Kidney epithelial cell (primary cell): Measurements from ENCODE around the gene ARHGAP22. TPM values are rescaled to one million over a fixed set of nuclear protein-coding genes. Genes with fewer than 3 reads are reported as not detected.

Experiments
- DNase-seq: peaks from one replicate; pipeline ENCODE4 v3.0.0-alpha.2; 2010; ENCODE audit warnings: low read depth
- H3K27me3 ChIP-seq: 2 replicates; pipeline ENCODE4 v1.6.0; 2011; ENCODE audit warnings: low read length; ENCODE audit not compliant: control insufficient read depth, insufficient read depth
- H3K36me3 ChIP-seq: 2 replicates; pipeline ENCODE4 v1.5.1; 2011; ENCODE audit warnings: low read length; ENCODE audit not compliant: control insufficient read depth, insufficient read depth
- H3K4me3 ChIP-seq: 2 replicates; pipeline ENCODE4 v1.5.1; 2011; ENCODE audit warnings: low read depth, mild to moderate bottlenecking, control low read depth, low read length
- total RNA-seq: library from RNA; depleted of rRNA; stranded (reverse); fragments of >200 nt; gene quantifications from 2 replicates; pipeline ENCODE4 v1.2.3, GENCODE V29; 2015
- TF ChIP-seq, protein P1 (sequence below): IDR thresholded peaks from 2 replicates; pipeline ENCODE4 v1.5.1; 2011; ENCODE audit warnings: mild to moderate bottlenecking, moderate library complexity, low read length, control low read depth, inconsistent platforms; ENCODE audit not compliant: insufficient read depth, poor library complexity, severe bottlenecking

The ARHGAP22 gene
- total RNA-seq, 1 donor from 2014 or later, result 7.0 TPM

DNA sequence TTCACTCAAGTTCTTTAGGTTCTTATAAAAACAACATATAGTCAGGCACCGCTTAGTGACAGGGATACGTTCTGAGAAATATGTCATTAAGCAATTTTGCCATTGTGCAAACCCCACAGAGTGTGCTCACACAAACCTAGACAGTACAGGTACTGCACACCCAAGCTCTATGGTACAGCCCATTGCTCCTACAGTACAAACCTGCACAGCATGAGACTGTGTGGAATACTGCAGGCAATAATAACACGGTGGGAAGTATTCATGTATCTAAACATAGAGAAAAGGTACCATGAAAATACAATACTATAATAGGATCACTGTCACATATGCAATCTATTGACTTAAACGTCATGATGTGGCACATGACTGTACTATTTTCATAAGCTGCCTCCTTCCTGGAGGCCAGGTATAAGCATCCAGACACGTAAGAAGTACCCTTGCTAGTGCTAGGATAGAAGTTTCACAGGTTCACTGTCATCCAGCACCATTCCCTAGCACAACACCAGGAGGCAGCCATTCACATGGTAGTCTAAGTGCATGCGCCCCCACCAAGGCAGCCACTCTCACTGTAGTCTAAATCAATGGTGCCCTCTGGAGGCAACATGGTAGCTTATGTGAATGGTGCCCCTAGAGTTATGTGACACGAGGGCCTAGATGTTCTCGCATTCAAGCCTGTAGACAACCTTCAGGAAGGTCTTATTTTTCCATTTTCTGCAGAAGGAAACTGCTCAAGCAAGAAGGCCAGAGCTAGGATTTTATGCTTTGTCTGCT is 98.5 kb downstream of the ARHGAP22 start:
- TF ChIP-seq, protein P1, sequence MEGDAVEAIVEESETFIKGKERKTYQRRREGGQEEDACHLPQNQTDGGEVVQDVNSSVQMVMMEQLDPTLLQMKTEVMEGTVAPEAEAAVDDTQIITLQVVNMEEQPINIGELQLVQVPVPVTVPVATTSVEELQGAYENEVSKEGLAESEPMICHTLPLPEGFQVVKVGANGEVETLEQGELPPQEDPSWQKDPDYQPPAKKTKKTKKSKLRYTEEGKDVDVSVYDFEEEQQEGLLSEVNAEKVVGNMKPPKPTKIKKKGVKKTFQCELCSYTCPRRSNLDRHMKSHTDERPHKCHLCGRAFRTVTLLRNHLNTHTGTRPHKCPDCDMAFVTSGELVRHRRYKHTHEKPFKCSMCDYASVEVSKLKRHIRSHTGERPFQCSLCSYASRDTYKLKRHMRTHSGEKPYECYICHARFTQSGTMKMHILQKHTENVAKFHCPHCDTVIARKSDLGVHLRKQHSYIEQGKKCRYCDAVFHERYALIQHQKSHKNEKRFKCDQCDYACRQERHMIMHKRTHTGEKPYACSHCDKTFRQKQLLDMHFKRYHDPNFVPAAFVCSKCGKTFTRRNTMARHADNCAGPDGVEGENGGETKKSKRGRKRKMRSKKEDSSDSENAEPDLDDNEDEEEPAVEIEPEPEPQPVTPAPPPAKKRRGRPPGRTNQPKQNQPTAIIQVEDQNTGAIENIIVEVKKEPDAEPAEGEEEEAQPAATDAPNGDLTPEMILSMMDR, result no peak
- Histone ChIP-seq H3K4me3 (no peak overlapping the region), H3K36me3 (no peaks in the 10 kb centered on the region), H3K27me3 (no peaks in the 10 kb centered on the region)
- DNase-seq, result no peak

DNA sequence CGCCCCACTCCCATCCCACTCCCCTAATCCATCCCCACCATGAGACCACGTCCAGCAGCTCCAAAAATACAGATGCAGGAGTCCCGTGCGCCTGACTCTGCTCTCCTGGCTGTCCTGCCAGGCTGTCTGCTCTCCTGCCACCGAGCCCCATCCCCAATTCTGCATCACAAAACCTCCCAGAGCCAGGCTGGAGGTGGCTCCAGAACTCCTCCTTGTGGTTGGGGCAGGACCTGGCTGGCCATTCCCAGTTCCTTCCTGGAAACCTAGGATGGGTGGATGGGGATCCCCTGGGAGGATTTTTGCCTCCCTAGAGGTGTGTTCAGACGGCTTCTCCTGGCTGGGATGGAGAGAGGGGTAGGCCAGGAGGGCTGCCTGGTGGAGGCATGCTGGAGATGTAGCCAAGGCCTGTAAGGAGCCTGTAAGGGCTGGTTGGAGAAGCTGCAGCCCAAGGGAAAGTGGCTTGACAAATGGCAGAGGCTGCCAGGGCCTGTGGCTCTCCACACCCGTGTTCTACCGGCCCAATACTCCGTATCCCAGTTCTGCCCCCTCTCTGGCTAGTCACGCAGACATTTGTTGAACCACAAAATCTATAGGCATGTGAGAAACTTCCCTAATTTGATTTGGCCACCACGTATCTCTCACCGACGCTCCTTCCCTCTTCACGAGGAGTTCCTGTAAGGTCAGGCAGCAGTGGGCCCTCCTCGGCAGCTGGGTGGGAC is 99.3 kb downstream of the ARHGAP22 start:
- TF ChIP-seq, protein P1, result peak; percentile 20
- DNase-seq, result no peak
- Histone ChIP-seq H3K36me3 (no peaks in the 10 kb centered on the region), H3K27me3 (no peaks in the 10 kb centered on the region), H3K4me3 (no peak overlapping the region)

DNA sequence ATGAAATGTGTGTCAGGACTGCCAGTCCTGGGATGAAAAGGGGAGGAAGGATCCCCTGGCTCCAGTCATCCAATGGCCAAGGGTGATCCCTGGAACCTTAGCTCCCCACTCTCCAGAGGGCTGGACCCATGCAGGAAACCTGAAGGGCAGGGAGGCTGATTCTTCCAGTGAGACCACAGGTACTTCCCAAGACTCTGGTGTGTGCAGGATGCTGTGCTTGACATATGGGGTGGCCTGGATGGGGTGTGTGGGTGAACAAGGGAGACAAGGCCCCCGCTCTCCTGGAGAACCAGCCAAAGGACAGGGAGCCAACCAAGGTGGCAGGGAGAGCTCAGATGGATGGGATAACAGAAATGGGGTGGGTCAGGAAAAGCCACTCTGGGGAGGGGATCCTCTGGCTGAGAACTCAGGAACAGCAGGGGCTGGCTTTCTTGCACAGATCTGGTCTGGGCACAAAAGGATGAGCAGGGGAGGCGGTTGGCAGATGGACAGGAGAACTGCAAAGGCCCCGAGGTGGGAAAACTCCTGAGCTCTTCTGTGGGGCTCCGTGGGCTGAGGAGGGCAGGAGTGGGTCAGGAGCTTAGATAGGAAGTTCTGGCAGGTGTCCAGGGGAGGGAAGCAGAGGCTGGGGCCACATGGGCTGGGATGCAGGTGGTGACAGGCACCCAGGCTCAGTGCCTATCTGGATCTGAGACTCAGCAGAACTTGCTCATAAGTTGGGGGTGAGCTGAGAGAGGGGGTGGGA is 100.6 kb downstream of the ARHGAP22 start:
- H3K27me3 ChIP-seq, result no peaks in the 10 kb centered on the region
- no peak for DNase-seq
- H3K36me3 ChIP-seq, result no peaks in the 10 kb centered on the region
- no peak overlapping the region for H3K4me3 ChIP-seq
- TF ChIP-seq, protein P1, result no peak

DNA sequence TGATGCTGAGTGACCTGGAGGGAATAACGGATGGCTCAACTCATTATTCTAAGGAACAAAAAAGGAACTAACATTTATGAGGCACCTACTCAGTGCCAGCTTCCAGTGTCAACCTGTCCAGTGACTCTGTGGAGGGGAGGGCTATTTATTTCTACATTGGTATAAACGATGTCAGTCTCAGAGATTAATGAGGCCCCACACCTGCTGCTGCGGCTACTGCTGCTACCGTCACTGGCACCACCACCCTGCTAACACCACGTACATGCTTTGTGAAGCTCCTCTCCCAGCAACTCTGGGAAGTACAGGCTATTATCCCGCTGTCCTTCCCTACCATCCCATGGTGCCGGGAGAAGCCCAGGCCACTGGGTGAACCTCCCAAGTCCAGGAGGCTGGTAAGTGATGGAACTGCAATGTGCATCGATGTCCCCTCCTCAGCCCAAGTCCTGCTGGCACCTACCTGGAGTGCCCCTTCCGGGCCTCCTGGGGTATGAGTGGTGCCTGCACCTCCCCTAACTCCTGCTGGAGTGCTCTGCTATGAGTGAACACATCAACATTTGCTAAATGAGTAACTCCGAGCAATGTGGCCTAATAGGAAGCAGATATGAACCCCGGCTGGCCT is 101.5 kb downstream of the ARHGAP22 start:
- DNase-seq, result no peak
- Histone ChIP-seq H3K4me3 (no peak overlapping the region), H3K36me3 (no peaks in the 10 kb centered on the region), H3K27me3 (no peaks in the 10 kb centered on the region)
- TF ChIP-seq, protein P1, result no peak

DNA sequence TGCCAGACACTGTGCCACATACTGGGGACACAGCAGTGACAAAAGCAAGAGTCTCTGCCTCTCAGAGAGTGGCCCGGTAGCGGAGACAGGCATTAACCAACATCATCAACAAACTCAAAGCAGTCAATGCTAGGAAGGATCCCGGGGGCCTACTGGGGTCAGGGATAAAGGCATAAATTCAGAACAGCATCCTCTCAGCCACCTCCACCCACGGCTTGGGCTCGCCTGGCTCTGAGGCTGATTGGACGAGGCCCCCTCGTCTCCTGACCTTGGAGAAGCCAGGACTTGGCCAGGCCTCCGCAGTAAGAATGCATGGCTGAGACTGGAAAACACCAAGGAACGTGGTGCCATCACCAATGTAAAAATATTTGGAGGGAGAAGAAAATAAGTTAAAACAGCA is 102.1 kb downstream of the ARHGAP22 start:
- no peaks in the 10 kb centered on the region for H3K27me3 ChIP-seq
- no peak for DNase-seq
- no peaks in the 10 kb centered on the region for H3K36me3 ChIP-seq
- TF ChIP-seq, protein P1, result no peak
- no peak overlapping the region for H3K4me3 ChIP-seq
